T-helper 2 cell treated with Interferon-gamma antibody and Interleukin-4, amounts not matched to agents 100 ng/mL and 5 ng/mL, for 36 hours (primary cell): ENCODE measurements around the gene HOXD10. TPM values are rescaled to one million over a fixed set of nuclear protein-coding genes. Genes with fewer than 3 reads are reported as not detected.

Experiments used
- intact Hi-C: fragments of 100-400 bp; cut with micrococcal nuclease; formaldehyde crosslinking; loops from one replicate; pipeline ENCODE4 v1.15.1; 2023
- total RNA-seq: library from RNA; stranded (reverse); gene quantifications from 2 replicates; pipeline ENCODE4 v1.2.3, GENCODE V29; 2022

Gene HOXD10
- total RNA-seq, 1 donor from 2014 or later = not detected

DNA sequence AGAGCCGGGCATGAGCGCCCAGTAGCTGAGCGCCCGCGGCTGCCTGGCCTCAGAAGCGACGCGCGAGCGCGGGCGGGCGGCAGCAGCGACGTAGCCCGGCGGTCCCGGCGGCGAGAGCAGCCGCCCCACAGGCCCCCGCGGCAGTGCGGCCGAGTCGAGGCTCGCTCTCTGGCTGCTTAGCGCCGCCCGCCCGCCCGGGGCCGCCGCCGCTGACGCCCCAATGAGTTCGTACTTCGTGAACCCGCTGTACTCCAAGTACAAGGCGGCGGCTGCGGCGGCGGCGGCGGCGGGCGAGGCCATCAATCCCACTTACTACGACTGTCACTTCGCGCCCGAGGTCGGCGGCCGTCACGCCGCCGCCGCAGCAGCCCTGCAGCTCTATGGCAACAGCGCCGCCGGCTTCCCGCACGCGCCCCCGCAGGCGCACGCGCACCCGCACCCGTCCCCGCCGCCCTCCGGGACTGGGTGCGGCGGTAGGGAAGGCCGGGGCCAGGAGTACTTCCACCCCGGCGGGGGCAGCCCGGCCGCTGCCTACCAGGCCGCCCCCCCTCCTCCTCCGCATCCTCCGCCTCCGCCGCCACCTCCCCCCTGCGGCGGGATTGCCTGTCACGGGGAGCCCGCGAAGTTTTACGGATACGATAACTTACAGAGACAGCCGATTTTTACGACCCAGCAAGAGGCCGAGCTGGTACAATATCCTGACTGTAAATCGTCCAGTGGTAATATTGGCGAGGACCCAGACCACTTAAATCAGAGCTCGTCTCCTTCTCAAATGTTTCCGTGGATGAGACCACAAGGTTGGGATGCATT, 13.8 kb downstream of the HOXD10 start:
- intact Hi-C loops = loop anchor here (2.0 to 10.0 kb wide), 4 partner anchors 20 to 684 kb away; partner anchors contain the start of gene EVX2

DNA sequence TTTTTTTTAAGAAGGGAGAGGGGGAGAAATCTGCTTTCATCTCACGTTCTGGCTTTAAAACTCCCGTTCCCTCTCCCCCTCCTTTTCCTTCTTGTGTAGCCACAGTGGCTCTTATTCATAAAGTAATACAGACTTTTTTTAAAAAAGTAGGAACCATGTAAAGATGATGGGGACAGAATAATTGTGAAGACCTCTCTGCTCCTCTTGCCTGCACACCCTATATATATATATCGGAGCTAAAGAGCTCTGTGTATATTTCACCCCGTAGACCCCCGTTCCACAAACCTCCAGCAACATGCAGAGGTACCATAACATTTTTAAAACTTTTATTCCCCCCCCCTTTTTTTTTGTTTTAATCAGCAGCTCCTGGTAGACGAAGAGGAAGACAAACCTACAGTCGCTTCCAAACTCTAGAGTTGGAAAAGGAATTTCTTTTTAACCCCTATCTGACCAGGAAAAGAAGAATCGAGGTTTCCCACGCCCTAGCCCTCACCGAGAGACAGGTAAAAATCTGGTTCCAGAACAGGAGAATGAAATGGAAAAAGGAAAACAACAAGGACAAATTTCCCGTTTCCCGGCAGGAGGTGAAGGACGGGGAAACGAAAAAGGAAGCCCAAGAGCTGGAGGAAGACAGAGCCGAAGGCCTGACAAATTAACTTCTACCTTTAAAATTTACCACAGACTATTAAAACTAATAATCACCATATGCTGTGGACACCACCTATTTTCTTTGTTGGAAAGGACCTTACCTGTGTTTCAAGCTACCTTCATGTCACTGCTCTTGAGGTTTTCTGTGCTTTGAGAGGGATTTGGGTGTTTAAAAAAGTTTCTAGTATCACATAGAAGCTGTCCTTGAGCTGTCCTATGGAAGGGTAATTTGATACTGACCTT, 14.6 kb downstream of the HOXD10 start:
- intact Hi-C loops = loop anchor here (2.0 to 10.0 kb wide), 4 partner anchors 20 to 684 kb away; partner anchors contain the start of gene EVX2

DNA sequence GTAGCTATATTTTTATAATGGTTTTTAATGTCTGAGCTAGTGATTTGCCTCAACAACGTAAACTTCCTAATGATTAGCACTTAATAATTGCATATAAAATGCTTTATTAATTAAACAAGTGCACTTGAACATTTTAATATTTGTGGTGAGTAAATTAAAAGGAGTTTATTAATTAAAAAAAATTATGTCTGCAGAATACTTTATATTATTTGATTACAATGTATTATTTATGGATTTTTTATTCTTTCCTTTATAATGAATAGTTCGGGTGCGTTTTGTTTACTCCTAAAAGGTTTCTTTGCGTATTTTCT, 15.2 kb downstream of the HOXD10 start:
- intact Hi-C loops = loop anchor here (2.0 to 10.0 kb wide), 5 partner anchors 19 to 683 kb away; partner anchors contain the start of genes EVX2 and HOXD4

DNA sequence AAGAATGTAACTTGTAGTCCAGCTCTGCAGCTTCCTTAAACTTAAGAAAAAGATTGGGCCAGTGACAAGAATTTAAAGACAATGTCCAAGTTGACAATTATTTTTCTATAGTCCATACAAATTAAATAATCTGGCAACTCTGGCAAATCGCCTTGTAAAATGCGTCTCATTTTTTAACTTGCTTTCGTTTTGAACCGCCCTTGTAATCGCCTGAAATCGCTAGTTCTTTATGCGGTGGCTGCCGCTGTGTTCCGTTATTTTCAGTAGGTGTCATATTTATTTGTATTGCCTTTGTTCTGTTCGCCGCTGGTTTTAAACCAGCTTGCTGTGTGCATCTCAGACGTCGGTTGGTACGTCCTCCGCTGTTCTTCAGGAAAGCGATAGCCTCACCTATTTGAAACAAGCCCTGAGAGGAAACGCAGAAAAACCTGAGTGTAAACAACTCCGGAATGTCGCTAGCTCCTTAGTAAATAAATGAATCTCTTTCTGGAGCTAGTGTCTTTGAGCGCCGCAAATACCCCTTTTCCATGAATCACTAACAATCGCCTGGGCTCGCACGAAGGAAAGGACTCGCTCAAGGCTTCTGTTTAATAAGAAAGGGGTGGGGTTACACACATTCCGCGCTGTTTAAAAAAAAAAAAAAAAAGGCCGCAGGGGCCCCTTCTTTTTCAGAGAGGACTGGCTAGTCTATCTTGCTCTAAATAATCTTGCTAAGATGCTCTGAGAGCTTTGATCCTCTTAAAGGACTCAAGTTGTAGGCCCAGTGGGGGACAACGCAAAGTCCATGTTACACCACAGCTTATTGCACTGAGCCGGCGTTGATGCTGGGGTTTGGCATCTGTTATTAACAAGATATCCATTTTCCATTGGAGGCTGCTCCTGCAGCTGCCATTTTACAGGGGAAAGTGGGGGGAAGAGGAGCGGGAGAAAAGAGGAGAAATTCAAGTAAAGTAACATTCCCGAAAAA, 15.9 kb downstream of the HOXD10 start:
- intact Hi-C loops = loop anchor here (2.0 to 10.0 kb wide), 2 partner anchors 18 to 682 kb away; partner anchors contain the start of gene HOXD4

DNA sequence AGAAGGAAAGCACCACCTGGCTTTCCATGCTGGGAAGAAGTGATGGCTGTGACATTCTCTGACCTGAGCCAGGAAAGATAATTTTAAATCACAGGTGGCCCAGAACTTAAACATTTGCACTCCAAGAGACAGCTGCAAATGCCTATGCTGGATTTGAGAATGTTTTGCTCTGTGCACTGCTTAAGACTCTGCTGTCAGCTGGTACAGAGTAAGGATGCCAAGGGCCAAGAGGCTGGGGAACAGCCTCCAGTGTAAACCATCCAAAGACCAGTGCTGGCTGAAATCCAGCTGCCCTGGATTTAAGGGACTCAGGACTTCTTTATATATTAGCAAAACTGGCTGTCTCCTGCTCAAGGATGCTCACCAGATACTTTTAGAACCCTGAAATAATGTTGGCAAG, 16.8 kb downstream of the HOXD10 start:
- intact Hi-C loops = loop anchor here (2.0 to 10.0 kb wide), 2 partner anchors 17 to 681 kb away; partner anchors contain the start of gene HOXD4

DNA sequence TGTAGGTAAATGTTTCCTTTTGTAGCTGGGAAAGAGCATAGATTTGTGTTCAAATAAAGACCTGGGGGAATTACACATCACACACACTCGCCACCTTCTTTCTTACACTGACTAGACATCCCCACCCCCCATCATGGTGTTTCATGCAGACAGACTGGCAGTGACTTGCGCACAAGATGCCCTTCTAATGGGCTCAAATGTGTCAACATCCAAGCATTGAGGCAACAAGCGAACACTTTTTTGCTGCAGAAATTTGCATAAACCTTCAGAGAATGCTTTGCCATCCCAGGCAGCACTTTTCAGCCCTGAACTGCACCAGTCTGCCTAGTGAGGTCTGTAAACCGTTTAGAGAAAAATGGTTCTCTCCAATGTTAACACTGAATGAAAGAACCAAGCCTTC, 17.5 kb downstream of the HOXD10 start:
- intact Hi-C loops = loop anchor here (10.0 kb wide), 1 partner anchor 681 kb away; no protein-coding TSS in a partner anchor

DNA sequence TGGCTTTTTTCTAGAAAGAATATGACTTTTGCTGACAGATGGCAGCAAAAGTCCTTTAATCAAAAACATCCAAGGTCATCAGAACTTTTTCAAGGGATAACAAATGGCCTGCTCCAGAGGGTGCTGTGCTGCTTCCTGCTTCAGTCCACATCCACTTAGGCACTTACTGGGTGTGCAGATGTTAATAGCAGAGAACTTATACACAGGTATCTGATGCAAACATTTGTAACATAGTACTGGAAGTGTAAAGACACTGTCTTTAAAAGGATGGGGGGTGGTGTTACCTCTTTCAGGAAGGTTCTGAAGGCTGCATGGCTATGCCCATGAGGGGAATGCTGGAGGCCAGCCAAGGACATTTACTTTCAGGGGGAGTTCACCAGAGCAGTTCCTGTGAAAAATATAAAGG, 18.5 kb downstream of the HOXD10 start:
- intact Hi-C loops = loop anchor here (10.0 kb wide), 1 partner anchor 680 kb away; no protein-coding TSS in a partner anchor

DNA sequence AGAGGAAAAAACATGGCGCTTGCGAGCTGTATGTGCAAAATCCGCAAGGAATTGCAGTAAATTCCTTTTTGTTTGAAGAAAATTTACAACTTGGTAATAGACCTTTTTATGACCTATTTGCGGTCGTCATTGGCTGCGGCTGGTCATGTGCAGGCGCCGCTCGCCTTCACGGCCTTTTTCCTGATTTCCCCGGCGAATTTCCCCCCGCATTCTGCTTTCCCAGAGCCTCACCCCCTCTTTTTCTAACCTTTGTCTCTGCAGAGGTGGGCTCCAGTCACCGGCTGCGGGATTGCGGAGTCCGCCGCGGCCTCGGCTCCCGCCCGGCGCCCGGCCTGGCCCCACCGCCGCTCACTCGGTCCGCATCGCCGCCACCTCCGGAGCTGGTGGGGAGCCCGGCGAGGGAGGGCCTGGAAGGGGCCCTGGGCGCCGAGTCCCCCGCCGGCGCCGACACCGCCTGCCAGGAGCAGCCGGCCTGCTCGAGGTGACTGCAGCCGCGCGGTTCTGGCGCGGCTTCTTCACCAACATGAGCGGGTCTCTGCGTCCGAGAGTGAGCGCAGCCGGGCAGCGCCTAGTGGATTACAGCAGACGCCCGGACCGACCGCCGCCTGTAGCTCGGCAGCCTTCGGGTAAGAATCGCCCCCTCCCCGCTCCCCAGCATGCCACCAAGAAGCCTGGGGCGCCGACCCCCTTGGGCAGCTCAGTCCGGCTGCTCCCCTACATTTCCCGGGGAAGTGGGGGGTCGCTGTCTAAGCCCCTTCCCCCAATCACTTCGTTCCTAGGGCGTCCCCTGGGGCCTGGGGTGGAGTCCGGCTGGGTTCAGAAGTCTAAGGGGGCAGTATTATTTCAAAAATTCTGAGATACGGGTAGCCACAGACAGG, 20.0 kb downstream of the HOXD10 start:
- intact Hi-C loops = loop anchor here (10.0 kb wide), 1 partner anchor 678 kb away; no protein-coding TSS in a partner anchor

DNA sequence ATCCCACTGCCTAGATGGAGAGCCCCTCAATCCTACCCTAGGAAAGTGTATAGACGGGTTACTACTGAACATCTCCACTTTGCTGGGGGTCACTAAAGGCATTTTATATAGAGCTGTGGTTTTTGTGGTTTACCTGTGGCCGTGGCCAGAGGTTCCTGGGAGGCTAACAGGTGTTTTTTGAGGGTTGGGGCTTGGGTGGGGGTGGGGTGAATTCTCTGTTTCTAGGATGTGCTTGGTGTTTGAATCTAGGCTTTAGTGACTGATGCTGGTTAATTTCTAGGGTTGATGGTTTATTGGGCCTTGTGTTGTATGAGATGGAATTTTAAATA, 20.6 kb downstream of the HOXD10 start:
- intact Hi-C loops = loop anchor here (10.0 kb wide), 1 partner anchor 678 kb away; no protein-coding TSS in a partner anchor

DNA sequence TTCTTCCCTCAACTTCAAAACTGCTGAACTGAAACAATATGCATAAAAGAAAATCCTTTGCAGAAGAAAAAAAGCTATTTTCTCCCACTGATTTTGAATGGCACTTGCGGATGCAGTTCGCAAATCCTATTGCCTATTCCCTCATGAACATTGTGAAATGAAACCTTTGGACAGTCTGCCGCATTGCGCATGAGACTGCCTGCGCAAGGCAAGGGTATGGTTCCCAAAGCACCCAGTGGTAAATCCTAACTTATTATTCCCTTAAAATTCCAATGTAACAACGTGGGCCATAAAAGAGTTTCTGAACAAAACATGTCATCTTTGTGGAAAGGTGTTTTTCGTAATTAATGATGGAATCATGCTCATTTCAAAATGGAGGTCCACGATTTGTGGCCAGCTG, 21.3 kb downstream of the HOXD10 start:
- intact Hi-C loops = loop anchor here (10.0 kb wide), 1 partner anchor 677 kb away; no protein-coding TSS in a partner anchor

DNA sequence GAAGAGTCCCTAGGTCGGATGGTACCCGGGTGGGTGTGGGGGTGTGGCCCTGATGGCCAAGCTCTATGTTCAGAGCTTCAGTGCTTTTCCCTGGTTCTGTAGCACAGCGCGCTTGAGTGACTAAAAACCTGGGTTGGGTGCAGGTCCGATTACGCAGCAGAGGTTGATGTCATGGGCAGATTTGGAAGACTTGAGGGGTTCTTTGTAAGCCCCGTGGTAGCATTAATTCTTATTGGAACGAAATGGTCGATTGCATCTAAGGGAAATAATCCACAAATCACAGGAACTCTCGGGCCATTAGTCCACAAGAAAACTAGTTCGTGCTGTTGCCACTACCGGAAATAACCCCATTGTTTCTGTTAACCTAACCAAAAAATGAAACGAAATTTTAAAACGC, 21.9 kb downstream of the HOXD10 start:
- intact Hi-C loops = loop anchor here (10.0 kb wide), 1 partner anchor 676 kb away; no protein-coding TSS in a partner anchor

DNA sequence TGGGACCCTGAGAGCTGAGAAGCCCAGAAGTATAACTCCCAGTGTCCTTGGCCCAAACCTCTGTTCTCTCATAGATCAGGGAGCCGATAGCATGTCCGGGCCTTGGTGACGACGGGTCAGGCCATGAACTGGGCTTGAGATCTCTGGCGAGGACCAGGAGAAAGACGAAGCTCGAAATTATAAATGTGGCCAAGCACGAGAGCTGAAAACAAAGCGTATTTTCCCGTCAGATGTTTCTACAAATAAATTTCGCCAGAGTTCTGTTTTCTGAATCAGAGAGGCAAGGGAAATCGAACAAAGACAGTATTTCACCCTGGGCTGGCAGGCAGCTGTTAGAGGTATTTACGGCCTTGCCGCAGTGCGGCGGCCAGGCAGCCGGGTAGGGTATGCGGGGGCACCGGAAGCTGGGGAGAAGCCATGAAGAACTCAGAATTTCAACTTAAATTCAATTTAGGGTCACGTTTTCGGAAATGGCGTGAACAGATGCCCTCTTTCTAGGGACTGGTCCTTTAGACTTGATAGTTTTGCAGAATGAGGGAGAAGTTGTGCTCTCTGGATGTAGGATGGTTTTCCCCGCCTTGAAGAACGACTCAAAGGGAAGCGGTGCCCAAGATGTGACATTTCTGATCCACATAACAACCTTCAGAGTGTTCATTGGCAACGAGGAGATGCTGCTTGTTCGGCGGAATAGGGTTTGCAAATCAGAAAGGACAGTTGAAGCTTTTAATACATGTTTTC, 22.5 kb downstream of the HOXD10 start:
- intact Hi-C loops = loop anchor here (10.0 kb wide), 1 partner anchor 676 kb away; no protein-coding TSS in a partner anchor

DNA sequence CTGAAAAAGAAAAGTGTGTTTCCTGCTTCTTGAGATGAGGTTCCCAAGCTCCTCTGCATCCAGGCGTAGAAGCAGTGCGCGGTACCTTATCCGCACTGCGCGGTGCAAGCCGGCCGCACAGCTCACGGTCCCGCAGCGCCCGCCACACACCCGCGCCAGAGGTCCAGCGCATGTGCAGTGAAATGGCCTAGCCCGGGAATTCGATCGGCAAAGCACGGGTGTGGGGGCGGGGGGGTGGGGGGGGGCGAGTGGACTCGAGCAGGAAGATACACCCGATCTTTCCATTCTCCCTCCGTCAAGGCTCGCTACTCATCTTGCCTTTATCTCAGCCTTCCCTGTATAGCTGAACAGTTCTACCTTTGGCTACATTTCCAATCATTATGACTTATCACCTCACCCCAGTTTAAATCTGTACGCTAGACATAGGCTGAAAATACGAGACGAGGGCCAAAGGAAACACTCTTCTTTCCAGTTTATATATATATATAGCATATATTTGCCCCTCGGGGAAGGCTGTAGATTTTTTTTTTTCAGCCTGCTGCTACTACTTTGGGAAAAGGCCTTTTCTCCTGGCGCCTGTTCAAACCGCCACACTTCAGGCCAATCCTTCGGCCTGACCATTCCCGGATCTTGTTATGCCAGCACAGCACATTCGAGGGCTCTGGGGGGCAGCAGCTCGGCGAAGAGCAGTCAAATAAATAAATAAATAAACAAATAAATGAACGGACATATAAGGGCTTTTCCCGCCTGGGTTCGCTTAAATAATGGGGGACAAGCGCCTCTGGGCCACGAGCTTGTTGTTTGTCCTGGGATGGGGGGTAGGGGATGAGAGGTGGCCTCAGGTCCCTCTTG, 23.3 kb downstream of the HOXD10 start:
- intact Hi-C loops = loop anchor here (1.0 to 10.0 kb wide), 6 partner anchors 315 to 1007 kb away; no protein-coding TSS in a partner anchor

DNA sequence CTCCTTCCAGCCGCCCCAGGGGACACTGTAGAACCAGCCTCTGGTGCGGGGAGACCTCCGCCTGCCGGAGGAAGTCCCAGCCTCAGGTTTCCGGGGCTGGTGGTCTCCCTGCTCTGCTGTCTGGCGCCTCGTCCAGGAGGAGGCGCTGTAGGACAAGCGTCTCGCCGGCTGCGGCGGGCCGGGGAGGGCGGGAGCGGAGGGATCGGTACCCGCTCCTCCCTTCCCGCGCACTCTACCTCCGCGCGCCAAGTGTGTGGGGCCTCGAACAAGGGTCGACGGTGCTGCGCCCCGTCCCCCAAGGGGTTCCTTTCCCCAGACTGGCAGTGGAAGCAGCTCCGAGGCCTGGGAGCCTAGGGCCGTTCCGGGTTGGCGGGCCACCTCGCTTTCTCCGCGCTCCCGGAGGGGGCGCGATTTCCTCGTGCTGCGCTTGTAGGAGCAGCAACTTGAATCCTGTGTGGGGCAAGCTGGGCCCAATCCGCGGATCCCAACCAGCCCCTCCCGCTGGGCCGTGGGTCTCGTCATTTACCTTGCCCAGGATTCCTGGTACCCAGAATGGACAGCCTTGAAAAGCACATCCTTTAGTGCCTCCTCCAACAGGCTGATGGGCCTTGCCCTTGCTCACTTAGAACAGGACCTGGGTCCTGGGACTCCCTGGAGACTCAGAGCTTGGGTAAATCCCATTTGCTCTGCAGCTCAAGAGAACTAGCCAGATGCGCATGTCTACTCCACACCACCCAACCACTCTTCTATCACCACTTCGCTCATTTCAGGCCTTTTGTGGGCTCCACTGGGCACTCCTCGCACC, 24.1 kb downstream of the HOXD10 start:
- intact Hi-C loops = loop anchor here (1.0 to 5.0 kb wide), 5 partner anchors 315 to 1007 kb away; no protein-coding TSS in a partner anchor

DNA sequence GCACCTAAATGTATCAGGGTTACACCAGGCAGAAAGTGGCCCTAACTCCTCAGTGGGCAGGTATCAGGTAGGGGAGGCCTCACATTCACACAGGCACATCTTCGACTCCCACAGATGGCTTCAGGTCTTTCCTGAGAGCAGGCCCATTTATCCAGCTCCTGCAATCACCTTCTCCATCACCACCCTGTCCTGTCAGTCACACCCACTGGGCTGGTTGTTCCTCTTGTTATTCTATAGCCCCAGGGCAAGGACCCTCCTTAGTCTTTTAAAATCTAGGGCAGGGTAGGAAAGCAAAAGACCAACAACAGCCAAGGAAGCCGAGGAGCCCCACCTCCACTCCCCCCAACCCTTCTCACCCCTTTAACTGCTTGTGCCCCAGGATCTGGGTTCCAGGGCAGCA, 25.7 kb downstream of the HOXD10 start:
- intact Hi-C loops = loop anchor here (5.0 kb wide), 3 partner anchors 410 to 1005 kb away; no protein-coding TSS in a partner anchor

DNA sequence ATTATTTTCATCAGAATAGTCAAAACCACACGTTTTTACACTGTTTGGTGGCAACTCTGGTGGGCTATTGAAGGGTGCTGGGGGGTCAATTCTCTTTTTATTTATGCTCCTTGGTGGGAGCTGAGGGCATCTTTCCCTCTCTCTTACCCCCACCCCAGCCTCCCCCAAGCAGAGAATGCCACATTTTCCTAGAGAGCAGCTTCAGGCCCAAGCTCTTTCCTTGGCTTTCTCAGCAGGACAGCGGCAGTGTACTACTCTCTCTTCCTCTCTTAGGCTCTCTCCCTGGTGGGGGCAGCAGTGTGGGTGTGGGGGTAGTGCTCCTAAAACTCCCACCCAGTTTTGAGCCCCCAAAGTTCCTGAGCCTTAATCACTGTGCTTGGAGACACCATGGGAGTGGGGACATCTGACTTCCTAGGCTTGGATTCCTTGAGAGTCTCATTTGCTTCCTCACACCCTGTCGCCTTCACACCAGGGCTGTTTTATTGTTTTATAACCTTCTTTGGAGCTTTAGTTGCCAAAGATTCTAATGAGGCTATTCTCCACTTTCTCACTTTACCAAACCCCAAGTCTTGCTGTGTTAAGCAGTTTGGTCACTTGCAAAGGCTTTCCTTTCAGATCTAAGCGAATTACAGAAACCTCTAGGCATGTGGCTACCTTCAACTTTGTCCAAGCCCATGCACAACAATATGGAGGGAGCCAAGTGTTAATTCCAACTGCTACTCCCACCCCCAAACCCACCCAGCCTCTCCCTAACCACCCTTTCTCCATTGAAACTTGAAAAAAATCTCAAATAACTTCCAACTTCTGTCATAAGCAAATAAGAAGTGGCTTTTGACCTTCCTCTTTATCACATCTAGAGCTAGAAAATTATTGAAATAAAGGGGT, 28.7 kb downstream of the HOXD10 start:
- intact Hi-C loops = no loop called here
